ENCODE data around the gene TGFA. TPM values are rescaled to one million over a fixed set of nuclear protein-coding genes. Genes with fewer than 3 reads are reported as not detected.

TGFA gene
- total RNA-seq, 8 experiments from 2014 or later: 0.09 to 2.5 (median 0.45) TPM

- 0 to 81% (median 60%) methylated on average over 1 to 4 of the region's 4 CpGs; no CpG with 5 or more reads in 3 of the 10 experiments for WGBS, 10 experiments
- Histone ChIP-seq H3K4me3 (no peak overlapping the region), H3K27ac (no peak overlapping the region), H3K4me1 (replicated peaks in 1 of 2) (no peaks in the 10 kb centered on the region)
- in situ Hi-C loops (cut with MboI; ENCODE audit: low pct_unique_long_range_greater_than_20kb in 2 of 9, low sequenced_read_pairs in 9 of 9, unreplicated experiment in 9 of 9): no loop called here
- peak in 1 of 8 experiments; percentile 57 for ATAC-seq (replicated peaks in 6 of 8)
These were observed 37.7 kb downstream of the TGFA start for GRCh38 chr2:70515938-70516337.

GRCh38 chr2:70514612-70515055, 39.0 kb downstream of the TGFA start:
- Histone ChIP-seq H3K4me3 (no peak overlapping the region), H3K4me1 (replicated peaks in 1 of 2) (no peaks in the 10 kb centered on the region), H3K27ac (no peak overlapping the region)
- in situ Hi-C loops (cut with MboI; ENCODE audit: low pct_unique_long_range_greater_than_20kb in 2 of 9, low sequenced_read_pairs in 9 of 9, unreplicated experiment in 9 of 9): no loop called here
- 66 to 100% (median 85%) methylated on average over 1 to 5 of the region's 15 CpGs; no CpG with 5 or more reads in 6 of the 10 experiments for WGBS, 10 experiments
- ATAC-seq (replicated peaks in 6 of 8): peak in 2 of 8 experiments; percentile 25 to 34

GRCh38 chr2:70513738-70514137, 39.9 kb downstream of the TGFA start:
- ATAC-seq (replicated peaks in 6 of 8): no peak
- Histone ChIP-seq H3K27ac (no peak overlapping the region), H3K4me1 (replicated peaks in 1 of 2) (no peaks in the 10 kb centered on the region), H3K4me3 (no peak overlapping the region)
- in situ Hi-C loops (cut with MboI; ENCODE audit: low pct_unique_long_range_greater_than_20kb in 2 of 9, low sequenced_read_pairs in 9 of 9, unreplicated experiment in 9 of 9): no loop called here
- 17 to 100% (median 62%) methylated on average over 1 to 4 of the region's 4 CpGs; no CpG with 5 or more reads in 2 of the 10 experiments for WGBS, 10 experiments

GRCh38 chr2:70511971-70512729, 41.5 kb downstream of the TGFA start:
- ATAC-seq (replicated peaks in 6 of 8): no peak
- no peaks in the 10 kb centered on the region for H3K4me1 ChIP-seq (replicated peaks in 1 of 2)
- H3K4me3 ChIP-seq: no peak overlapping the region
- H3K27ac ChIP-seq: no peak overlapping the region
- 20 to 92% (median 73%) methylated on average over 1 to 4 of the region's 8 CpGs; no CpG with 5 or more reads in 3 of the 10 experiments for WGBS, 10 experiments
- in situ Hi-C loops (cut with MboI; ENCODE audit: low pct_unique_long_range_greater_than_20kb in 2 of 9, low sequenced_read_pairs in 9 of 9, unreplicated experiment in 9 of 9): no loop called here

GRCh38 chr2:70510313-70510712, 43.3 kb downstream of the TGFA start:
- ATAC-seq (replicated peaks in 6 of 8): no peak
- H3K27ac ChIP-seq: no peak overlapping the region
- H3K4me1 ChIP-seq (replicated peaks in 1 of 2): no peaks in the 10 kb centered on the region
- no peak overlapping the region for H3K4me3 ChIP-seq
- in situ Hi-C loops (cut with MboI; ENCODE audit: low pct_unique_long_range_greater_than_20kb in 2 of 9, low sequenced_read_pairs in 9 of 9, unreplicated experiment in 9 of 9): no loop called here
- WGBS, 10 experiments: 83 to 100% (median 100%) methylated on average over 1 of the region's 1 CpG; no CpG with 5 or more reads in 3 of the 10 experiments

- Histone ChIP-seq H3K4me1 (replicated peaks in 1 of 2) (no peaks in the 10 kb centered on the region), H3K27ac (no peak overlapping the region), H3K4me3 (no peak overlapping the region)
- in situ Hi-C loops (cut with MboI; ENCODE audit: low pct_unique_long_range_greater_than_20kb in 2 of 9, low sequenced_read_pairs in 9 of 9, unreplicated experiment in 9 of 9): no loop called here
- peak in 3 of 8 experiments; percentile 68 to 98 (median 97) for ATAC-seq (replicated peaks in 6 of 8)
- 83% methylated on average over 1 of the region's 3 CpGs; no CpG with 5 or more reads in 9 of the 10 experiments for WGBS, 10 experiments
These were observed 44.1 kb downstream of the TGFA start for GRCh38 chr2:70509565-70509964.

GRCh38 chr2:70508711-70509462, 44.7 kb downstream of the TGFA start:
- no peak overlapping the region for H3K4me3 ChIP-seq
- ATAC-seq (replicated peaks in 6 of 8): no peak
- no peaks in the 10 kb centered on the region for H3K4me1 ChIP-seq (replicated peaks in 1 of 2)
- WGBS, 10 experiments: 11 to 85% (median 41%) methylated on average over 2 to 6 of the region's 7 CpGs; no CpG with 5 or more reads in 1 of the 10 experiments
- H3K27ac ChIP-seq: no peak overlapping the region
- in situ Hi-C loops (cut with MboI; ENCODE audit: low pct_unique_long_range_greater_than_20kb in 2 of 9, low sequenced_read_pairs in 9 of 9, unreplicated experiment in 9 of 9): no loop called here

GRCh38 chr2:70505613-70506391, 47.8 kb downstream of the TGFA start:
- Histone ChIP-seq H3K4me3 (no peak overlapping the region), H3K4me1 (replicated peaks in 1 of 2) (no peaks in the 10 kb centered on the region), H3K27ac (no peak overlapping the region)
- peak in 1 of 8 experiments; percentile 20 for ATAC-seq (replicated peaks in 6 of 8)
- in situ Hi-C loops (cut with MboI; ENCODE audit: low pct_unique_long_range_greater_than_20kb in 2 of 9, low sequenced_read_pairs in 9 of 9, unreplicated experiment in 9 of 9): no loop called here
- WGBS, 10 experiments: 10 to 85% (median 70%) methylated on average over 1 to 8 of the region's 8 CpGs

GRCh38 chr2:70504750-70505149, 48.9 kb downstream of the TGFA start:
- no peak for ATAC-seq (replicated peaks in 6 of 8)
- in situ Hi-C loops (cut with MboI; ENCODE audit: low pct_unique_long_range_greater_than_20kb in 2 of 9, low sequenced_read_pairs in 9 of 9, unreplicated experiment in 9 of 9): no loop called here

GRCh38 chr2:70503896-70504295, 49.7 kb downstream of the TGFA start:
- in situ Hi-C loops (cut with MboI; ENCODE audit: low pct_unique_long_range_greater_than_20kb in 2 of 9, low sequenced_read_pairs in 9 of 9, unreplicated experiment in 9 of 9): no loop called here
- no peaks in the 10 kb centered on the region for H3K4me1 ChIP-seq (replicated peaks in 1 of 2)
- no peak for ATAC-seq (replicated peaks in 6 of 8)
- no peak overlapping the region for H3K27ac ChIP-seq
- no peak overlapping the region for H3K4me3 ChIP-seq
- WGBS, 10 experiments: 20 to 98% (median 76%) methylated on average over 1 to 4 of the region's 4 CpGs; no CpG with 5 or more reads in 1 of the 10 experiments

More at GRCh38 chr2:70504750-70505149, 48.9 kb downstream of the TGFA start:
- no peak overlapping the region for H3K27ac ChIP-seq
- no peaks in the 10 kb centered on the region for H3K4me1 ChIP-seq (replicated peaks in 1 of 2)
- no peak overlapping the region for H3K4me3 ChIP-seq

GRCh38 chr2:70501728-70502127, 51.9 kb downstream of the TGFA start:
- 52 to 90% (median 70%) methylated on average over 1 to 4 of the region's 4 CpGs; no CpG with 5 or more reads in 2 of the 10 experiments for WGBS, 10 experiments
- ATAC-seq (replicated peaks in 6 of 8): no peak
- Histone ChIP-seq H3K27ac (no peak overlapping the region), H3K4me3 (no peak overlapping the region), H3K4me1 (replicated peaks in 1 of 2) (no peaks in the 10 kb centered on the region)
- in situ Hi-C loops (cut with MboI; ENCODE audit: low pct_unique_long_range_greater_than_20kb in 2 of 9, low sequenced_read_pairs in 9 of 9, unreplicated experiment in 9 of 9): no loop called here

GRCh38 chr2:70501215-70501614, 52.4 kb downstream of the TGFA start:
- no peak overlapping the region for H3K27ac ChIP-seq
- in situ Hi-C loops (cut with MboI; ENCODE audit: low pct_unique_long_range_greater_than_20kb in 2 of 9, low sequenced_read_pairs in 9 of 9, unreplicated experiment in 9 of 9): no loop called here
- no peak for ATAC-seq (replicated peaks in 6 of 8)
- WGBS, 10 experiments: 17 to 100% (median 94%) methylated on average over 1 of the region's 1 CpG; no CpG with 5 or more reads in 2 of the 10 experiments
- no peak overlapping the region for H3K4me3 ChIP-seq
- no peaks in the 10 kb centered on the region for H3K4me1 ChIP-seq (replicated peaks in 1 of 2)

- 40 to 91% (median 76%) methylated on average over 2 to 7 of the region's 7 CpGs; no CpG with 5 or more reads in 3 of the 10 experiments for WGBS, 10 experiments
- H3K27ac ChIP-seq: no peak overlapping the region
- in situ Hi-C loops (cut with MboI; ENCODE audit: low pct_unique_long_range_greater_than_20kb in 2 of 9, low sequenced_read_pairs in 9 of 9, unreplicated experiment in 9 of 9): no loop called here
These were observed 54.4 kb downstream of the TGFA start for GRCh38 chr2:70499253-70499652.

More at GRCh38 chr2:70499253-70499652, 54.4 kb downstream of the TGFA start:
- H3K4me1 ChIP-seq (replicated peaks in 1 of 2): no peaks in the 10 kb centered on the region
- no peak overlapping the region for H3K4me3 ChIP-seq
- no peak for ATAC-seq (replicated peaks in 6 of 8)
